Measurements from ENCODE around the gene ZCCHC7.

Gene ZCCHC7

DNA sequence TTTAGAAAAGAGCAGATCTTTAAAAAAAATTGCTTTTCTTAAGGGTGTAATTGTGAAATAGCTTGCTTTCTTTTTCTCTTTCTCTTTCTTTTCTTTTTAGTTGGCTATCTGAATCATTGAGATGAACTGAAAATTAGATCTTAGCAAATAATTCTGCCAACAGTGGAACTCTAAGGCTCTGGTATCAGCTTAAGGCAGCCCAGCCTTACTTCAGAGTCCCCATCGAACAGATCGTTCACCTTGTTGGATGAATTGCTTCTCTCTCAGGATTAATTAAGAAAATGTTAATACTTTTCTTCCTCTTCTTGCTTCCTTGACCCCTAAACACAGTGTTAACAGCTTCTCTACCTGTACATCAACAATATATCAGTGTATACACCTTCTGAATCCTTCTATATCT, 92.1 kb downstream of the ZCCHC7 start:
- DNase-seq, result no peak

DNA sequence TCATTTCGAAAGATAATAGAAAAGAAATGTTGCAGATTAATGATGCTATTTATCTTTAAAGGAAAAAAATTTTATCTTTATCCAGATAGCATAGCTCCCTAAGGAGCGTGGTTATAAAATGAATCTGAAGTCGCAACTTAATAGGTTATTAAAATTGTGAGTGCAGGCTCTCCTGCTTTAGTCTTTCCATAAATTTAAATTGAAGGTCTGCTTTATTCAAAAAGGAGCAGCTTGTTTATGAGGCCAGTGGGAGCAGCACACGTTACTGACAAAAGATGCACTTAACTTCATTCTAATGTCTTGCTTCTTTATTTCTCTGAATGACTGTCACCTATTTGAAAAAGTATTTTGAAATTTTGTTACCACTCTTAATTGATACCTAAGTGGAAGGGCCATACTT, 95.0 kb downstream of the ZCCHC7 start:
- no peak for DNase-seq

DNA sequence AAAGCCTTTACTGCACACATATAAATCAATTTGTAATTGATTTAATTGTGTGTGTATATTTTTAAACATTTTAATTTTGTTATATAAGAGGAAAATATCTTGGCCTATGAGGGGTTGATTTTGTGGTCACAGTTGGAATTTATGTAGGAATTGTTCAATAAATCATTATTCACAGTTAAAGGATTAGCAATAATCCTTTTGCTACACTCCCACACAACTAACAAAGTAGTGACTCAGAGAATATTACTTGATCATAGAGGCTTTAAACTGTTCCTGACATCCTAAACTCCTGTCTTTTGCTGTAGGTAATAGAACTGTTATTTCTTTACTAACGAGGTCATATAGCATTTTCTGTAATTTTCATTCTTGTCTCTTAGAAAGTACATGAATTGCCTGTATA, 95.5 kb downstream of the ZCCHC7 start:
- DNase-seq, result peak; percentile 51

DNA sequence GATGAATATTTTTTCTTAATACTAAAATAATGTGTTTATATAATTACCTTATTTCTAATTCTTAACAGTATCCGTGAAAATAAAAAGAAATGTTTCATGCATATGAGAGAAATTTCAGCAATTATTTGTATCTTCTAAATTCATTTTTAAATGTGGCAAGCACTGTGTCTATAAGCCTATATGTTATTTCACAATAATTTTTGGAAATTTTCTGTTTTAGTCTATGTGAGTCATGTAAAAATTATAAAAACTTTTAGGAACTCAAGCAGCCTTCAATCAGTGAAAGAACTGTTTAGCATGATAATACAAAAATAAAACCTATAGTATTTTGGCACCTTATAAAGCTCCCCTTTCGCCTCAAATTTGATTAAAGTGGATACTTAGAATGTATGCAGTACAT, 96.8 kb downstream of the ZCCHC7 start:
- no peak for DNase-seq

DNA sequence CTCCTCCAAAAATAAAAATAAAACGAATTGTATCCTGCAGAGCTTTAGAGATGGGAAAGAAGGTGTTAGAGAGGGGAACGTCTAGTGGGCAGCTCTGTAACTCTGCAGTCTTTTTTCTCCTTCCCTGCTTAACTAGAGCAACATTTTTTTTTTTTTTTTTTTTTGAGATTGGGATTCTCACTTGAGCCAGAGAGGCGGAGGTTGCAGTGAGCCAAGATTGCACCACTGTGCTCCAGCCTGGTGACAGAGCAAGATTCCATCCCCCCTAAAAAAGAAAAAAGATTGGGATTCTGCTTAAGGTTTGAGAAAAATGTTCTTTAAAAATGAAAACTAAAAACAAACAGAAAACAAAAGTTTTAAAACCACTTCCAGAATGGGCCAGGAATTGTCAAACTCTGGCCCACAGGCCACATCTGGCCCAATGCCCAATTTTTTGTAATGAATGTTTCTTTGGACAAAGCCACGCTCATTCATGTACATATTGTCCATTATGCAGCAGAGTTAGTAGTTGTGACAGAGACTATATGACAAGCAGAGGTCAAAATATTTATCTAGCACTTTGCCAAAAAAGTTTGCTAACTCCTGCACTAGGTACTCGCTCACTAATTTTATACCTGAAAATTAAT, 98.5 kb downstream of the ZCCHC7 start:
- no peak for DNase-seq

DNA sequence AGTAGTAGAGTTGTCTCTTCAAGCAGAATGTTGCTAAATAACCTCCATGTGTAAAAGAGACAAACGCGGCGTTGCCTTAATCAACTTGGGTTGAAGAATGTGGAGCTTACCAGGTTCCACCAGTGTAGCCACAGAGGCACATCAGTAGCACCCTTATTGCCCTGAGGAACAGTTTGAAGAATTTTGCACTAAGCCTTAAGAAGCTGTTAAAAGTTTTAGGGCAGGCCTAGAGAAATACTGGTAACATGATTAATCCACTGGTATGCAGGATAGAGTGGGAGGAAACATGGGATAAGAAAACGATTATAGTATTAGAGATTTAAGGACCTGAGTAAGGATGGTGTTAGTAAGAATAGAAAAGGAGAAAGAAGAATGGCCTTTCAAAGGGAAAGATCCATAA, 100.6 kb downstream of the ZCCHC7 start:
- DNase-seq, result peak; percentile 29

DNA sequence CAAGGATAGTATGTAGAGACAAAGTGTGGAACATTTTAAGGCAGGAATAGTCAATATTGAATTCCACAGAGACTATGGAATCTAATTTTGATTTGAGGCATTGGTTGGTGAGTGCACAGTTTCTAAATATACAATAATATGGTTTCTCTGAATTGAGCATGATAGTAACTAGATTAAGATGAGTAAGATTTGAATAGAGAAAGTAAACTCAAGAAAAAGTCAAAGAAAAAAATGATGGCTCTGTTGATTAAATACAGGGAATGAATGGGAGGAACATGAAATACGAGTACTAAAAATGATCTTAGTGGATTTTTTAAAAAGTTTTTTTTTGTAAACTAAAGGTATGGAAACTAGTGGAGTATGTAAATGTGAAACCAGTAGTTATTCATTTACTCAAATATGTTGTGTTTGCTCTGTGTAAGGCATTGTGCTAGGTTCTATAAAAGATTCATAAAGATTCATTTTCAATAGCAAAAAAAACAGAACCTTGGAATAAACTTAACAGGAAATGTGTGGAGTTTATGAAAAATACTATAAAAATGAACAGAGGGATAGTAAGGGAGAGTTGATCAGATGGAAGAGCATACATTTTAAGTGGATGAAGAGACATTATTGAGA, 101.2 kb downstream of the ZCCHC7 start:
- no peak for DNase-seq

DNA sequence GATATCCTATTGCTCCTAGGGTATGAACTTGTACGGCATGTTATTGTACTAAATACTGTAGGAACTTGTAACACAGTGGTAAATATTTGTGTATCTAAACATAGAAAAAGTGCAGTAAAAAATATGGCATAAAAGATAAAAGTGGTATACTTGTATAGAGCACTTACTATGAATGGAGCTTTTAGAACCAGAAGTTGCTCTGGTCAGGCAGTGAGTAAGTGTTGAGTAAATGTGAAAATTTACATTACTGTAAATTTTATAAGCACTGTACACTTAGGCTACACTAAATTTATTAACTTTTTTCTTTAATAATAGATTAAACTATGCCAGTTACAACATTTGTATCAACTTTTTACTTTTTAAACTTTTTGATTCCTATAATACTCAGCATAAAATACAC, 109.1 kb downstream of the ZCCHC7 start:
- DNase-seq, result no peak

DNA sequence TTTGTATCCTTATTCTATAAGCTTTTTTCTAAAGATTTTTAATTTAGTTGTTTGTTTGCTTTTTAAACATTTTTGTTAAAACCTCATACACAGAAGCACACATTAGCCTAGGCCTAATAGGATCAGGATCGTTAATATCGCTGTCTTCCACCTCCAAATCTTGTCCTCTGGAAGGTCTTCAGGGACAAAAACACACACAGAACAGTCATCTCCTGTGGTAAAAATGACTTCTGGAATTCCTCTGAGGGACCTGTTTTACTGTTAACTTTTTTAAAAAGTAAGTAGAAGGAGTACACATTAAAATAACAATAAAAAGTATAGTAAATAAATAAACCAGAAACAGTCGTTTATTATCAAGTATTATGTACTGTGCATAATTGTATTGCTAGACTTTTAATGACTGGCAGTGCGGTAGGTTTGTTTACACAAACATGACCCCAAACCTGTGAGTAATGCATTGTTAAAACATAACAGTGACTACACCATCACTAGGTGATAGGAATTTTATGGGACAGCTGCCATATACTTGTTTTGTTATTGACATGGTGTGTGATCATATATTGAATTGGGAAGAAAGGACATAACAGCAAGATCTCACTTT, 109.6 kb downstream of the ZCCHC7 start:
- DNase-seq, result no peak

DNA sequence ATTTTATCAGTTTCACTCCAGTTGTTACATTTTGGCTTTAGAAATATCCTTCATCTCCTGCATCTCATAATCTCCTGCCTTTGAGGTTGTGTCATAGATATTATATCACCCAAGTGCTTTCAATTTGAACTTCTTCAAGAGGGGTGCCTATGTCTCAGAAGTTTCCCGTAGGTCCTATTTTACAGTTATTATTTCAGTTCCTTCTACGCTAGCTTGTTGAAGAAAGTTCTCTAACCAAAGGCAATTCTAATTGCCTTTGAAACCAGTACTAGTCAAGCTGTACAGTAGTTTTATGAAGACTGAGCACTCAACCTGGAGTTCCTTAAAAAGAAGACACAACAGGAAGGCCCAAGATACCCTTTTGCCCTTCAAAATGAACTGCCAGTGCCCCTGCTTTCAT, 116.4 kb downstream of the ZCCHC7 start:
- DNase-seq, result no peak

DNA sequence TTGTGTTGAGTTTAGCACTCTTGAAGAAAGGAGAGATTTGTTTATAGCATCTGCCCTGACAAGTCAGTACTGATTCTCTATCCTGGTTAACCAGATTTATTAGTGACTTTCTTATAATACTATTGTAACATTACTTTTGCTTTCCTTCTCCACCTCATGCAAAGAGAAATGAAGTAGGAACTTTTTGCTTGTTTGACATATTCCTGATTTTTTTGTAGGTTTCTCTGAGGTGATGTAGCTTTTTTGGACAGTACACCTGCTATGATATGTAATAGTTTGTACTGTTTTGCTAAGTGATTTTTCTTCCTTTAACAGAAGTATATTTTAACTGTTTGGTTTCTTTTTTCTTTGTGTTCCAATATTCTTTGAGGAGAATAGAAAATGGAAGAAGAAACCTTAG, 117.7 kb downstream of the ZCCHC7 start:
- DNase-seq, result no peak

DNA sequence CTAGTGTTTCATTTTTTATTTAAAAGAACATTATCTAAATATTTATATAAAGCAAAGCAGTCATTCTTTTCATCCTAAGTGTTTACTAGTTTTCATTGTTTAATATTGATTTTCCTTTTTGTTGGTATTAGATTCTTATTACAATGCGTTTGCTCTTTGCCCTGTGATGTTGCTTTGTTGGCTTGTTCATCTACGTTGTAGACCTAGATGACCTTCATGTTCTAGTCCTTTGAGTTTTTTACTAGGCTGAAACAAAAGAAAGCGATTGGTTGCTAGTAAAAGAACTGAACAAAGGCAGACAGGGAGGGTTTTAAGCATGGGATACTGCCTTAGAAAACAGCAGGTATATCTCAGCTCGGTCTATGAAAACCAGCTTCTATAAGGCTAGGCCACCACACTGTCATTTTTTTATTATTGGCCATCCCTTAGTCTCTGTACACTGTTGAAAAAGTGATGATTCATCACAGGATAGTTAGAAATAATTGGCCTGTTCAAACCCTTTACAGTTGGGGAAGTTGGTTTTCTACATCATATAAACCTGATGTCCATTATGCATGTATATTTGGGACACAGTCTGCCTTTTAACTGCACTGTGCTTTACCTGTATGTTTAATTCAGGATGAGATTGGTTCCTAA, 119.0 kb downstream of the ZCCHC7 start:
- no peak for DNase-seq

DNA sequence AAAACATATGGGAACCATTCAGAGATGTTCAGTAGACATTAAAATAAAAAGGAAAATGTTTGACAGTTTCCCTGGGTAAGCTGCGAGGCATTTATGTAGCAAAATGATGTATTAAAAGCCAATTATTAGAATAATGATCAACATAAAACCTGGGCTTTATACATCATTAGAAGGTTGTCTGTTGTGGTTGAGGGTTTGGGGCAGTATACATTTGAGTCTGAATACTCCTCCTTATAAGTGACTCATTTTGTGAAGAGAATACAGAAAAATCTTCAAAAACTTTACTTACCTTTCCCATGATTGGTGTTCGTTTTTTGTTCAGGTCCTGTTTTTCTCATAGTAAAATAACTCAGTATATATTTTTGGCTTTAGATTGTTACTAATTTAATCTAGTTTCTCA, 119.5 kb downstream of the ZCCHC7 start:
- no peak for DNase-seq

DNA sequence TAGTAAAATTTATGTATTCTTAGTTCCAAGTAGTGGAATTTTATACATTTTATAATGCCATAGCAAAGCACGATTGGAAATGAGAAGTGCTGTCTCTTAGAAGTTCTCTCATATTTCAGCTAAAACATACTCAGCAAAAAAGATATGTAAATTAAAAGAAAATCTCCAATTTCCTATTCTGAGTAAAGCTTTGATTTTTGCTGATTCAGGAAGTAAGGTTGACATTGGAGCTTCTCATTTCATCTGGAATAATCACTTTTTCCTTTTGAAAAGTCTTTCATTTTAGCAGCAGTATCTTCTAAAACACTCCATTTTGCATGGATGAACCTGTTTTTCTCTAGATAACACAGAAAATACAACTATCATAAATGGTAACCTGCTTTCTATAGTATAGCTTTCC, 121.0 kb downstream of the ZCCHC7 start:
- DNase-seq, result no peak

DNA sequence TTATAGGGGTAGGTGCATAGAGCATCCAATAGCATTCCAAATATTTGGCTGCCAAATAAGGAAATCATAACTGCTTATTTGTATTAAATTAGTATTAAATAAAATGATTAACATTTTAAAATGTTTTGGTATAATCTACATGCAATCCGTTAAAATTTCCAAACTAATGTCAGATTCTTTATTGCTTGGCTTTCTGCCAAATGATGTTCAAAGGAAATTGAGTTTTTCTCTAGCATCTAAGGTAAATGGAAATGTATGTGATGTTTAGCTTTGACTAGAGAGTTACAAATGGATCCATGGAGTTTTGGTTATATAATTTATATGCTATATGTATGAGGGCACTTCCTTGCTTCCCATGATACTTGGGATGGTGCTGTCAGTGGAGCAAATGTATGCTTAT, 121.7 kb downstream of the ZCCHC7 start:
- no peak for DNase-seq

DNA sequence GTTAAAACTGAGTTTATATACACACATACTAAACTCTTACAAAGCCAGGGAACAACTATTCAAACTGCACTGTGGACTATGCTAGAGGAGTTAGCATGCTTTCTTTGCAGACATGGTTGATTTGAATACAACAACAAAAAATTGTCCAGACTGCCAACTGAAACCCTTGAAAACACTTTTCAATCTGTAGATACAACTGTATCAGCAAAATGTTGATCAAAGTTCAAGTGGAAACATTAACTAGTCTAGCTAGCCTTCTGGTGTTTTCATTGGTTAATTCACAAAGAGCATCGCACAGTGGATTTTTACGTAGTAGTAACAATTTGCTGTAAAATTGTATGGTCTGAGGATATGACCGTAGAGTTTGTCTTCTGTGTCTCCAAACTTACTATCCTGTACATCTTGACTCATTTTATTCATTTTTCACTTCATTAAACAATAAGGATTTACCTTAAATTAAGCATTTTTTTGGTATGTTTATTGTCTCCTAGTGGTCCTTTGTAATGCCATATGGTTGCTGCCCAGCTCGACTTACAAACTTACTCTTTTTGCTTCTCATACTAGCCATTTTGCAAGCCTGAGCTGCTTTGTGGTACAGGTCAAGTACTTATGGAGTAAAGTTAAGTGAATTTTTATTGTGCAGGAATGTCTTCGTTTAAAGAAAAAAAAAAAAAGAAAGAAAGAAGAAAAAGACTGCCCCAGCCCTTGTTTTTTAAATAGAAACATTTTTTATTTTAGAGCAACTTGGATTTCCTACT, 123.4 kb downstream of the ZCCHC7 start:
- no peak for DNase-seq

DNA sequence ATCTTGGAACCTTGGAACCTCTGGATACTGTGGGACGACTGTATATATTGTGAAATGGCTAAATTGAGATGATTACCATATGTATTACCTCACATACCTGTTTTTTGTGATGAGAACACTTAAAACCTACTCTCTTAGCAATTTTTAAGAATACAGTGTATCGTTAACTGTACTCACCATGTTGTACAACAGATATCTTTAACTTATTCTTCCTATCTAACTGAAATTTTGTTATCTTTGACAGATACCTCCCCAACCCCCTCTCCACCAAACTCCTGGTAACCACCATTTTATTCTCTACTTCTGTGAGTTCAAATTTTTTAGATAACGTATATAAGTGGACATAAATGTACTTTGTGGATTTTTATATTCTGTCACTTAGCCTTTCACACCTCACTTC, 126.5 kb downstream of the ZCCHC7 start:
- DNase-seq, result no peak

DNA sequence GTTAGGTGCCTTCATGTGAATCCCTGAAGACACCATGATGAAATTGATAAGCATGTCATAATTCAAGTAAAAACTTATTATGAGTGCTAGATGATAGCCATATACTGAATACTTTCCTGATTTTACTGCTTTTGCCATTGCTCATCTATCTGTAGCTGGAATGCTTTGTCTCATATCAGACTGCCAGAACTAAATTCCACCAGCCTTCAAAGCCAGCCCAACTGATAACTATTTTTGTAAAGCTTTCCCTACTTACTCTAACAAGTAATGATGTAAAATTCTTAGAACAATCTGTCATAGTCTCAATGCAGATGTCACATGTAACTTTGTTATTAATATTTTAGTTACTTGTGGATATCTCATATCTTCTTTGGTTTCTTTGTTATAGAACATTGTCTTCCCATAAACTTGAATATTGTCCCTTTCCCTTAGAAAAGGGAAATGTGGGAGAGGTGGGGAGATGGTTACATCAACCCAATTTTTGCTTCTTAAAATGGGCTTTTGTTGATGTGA, 128.3 kb downstream of the ZCCHC7 start:
- DNase-seq, result no peak

DNA sequence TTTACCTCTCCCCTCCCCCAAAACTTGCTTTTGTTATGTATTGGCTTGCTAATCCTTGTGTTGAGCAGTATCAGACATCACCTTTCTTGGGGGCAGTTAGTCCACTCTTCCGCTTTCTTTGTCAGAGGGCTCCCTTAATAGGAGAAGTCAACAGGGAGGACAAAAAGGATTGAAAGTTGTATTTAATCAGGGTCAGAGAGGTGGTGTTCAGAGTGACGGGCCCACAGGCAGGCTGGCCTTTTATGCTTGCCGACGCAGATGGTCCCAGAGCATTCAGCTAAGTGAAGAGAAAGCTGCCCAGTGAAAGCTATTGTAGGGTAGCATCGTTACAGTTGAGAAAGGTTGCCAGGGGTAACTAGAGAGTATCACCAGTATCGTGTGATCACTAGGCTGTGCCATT, 131.1 kb downstream of the ZCCHC7 start:
- no peak for DNase-seq

DNA sequence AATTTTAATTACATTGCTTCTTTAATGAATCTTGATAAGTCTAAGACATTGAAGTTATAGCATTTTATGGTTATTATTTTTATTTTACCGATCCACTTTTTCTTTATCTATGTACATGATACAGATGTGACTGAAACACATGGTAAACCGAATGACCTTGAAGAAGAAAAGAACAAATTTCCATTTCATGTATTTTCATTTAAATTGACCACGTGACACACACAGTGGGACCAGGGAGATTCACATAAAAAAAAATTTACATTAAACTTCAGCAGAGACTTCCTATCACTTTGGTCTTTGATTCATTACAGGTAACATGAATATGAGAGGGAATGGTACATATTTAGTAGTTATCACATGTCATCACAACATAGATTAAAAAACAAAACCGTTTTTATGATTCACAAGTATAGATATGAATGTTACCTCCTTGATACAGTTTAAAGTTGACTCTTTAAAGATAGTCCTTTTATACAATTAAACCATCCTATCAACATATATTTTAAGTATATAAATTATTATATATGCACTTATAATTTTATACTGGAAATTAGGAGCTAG, 133.1 kb downstream of the ZCCHC7 start:
- no peak for DNase-seq

DNA sequence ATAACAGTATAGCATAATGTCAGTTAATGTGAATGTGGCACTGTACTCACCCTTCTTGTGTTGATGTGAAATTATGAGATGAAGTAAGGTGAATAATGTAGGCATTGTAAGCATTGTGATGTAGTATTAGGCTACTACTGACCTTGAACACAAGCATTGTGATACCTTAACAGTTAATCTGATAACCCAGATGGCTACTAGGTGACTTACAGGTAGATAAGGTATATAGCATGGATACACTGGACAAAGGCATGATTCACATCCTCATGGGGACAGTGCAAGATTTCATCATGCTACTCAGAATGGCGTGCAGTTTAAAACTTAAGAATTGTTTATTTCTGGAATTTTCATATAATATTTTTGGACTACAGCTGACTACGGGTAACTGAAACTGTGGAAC, 134.8 kb downstream of the ZCCHC7 start:
- DNase-seq, result no peak

DNA sequence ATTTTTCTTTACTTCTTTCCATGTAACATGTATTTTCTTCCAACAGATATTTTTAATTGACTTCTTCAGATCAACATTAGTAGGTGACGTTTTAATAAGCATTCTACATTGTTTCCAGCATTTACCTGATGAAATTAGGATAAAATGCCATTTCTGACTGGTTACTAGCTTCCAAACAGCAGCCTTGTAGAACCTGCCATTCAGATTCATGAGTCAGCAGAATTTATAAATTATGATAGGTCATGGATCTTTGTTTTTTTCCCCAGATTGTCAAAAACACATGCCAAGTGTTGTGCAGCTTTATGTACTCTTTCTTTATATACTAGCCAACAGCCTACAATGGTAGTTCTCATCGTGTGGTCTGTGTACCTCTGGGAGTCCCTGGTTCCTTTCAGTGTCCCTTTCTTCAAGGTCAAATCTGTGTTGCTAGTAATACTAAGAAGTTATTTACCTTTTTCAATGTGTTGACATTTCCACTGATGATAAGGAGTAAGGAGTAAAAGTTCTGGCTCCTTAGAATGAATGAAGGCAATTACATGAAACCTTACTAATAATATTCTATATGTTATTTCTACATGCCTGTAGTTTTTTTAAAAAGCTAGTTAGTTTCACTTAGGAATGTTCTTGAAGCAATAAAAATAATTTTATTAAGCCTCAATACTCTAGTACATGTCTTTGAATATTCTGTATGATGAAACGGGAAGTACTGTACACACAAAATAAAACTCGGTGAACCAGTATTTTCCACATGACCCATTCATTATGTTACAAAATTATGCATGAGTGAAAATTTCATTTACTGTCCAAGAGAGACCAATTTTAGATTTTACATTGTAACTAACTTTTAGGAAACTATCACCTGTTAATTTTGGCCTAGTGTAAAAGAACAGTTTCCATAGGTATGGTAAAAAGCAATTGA, 135.8 kb downstream of the ZCCHC7 start:
- no peak for DNase-seq

Measured in fibroblast of skin of right biceps (primary cell).